HepG2 (cell line): ENCODE data around the gene CDKN3. TPM values are rescaled to one million over a fixed set of nuclear protein-coding genes. Genes with fewer than 3 reads are reported as not detected.

ENCODE experiments used
- BRCA1 ChIP-seq: sonication (generic); formaldehyde crosslinking; IDR thresholded peaks from 2 replicates; pipeline ENCODE4 v1.4.0; 2020; ENCODE audit warnings: missing genetic modification reagents
- FOXO1 ChIP-seq: sonication (generic); formaldehyde crosslinking; IDR thresholded peaks from 2 replicates; pipeline ENCODE4 v1.4.0; 2020; ENCODE audit warnings: missing genetic modification reagents
- HOXA9 ChIP-seq: sonication (generic); formaldehyde crosslinking; IDR thresholded peaks from 2 replicates; pipeline ENCODE4 v1.8.1; 2022; ENCODE audit warnings: missing genetic modification reagents, mild to moderate bottlenecking, moderate library complexity, borderline replicate concordance
- KDM4B ChIP-seq: sonication (generic); formaldehyde crosslinking; IDR thresholded peaks from 2 replicates; pipeline ENCODE4 v1.4.0; 2020; ENCODE audit warnings: missing genetic modification reagents
- KDM5A ChIP-seq: fragments of 200-600 bp; sonication (generic); IDR thresholded peaks from 2 replicates; pipeline ENCODE4 v1.7.0; 2018; ENCODE audit warnings: antibody characterized with exemption, mild to moderate bottlenecking, low read length, borderline replicate concordance
- KDM5B ChIP-seq: sonication (generic); formaldehyde crosslinking; IDR thresholded peaks from 2 replicates; pipeline ENCODE4 v1.4.0; 2020; ENCODE audit warnings: missing genetic modification reagents, mild to moderate bottlenecking, borderline replicate concordance
- KLF12 ChIP-seq: sonication (generic); formaldehyde crosslinking; IDR thresholded peaks from 2 replicates; pipeline ENCODE4 v1.4.0; 2020; ENCODE audit warnings: missing genetic modification reagents, borderline replicate concordance
- MEIS2 ChIP-seq: sonication (generic); formaldehyde crosslinking; IDR thresholded peaks from 2 replicates; pipeline ENCODE4 v1.9.0; 2021; ENCODE audit warnings: mild to moderate bottlenecking, missing genetic modification reagents
- NFYC ChIP-seq: IDR thresholded peaks from 2 replicates; pipeline ENCODE4 v1.6.1; 2016; ENCODE audit warnings: missing genetic modification reagents, missing compliant biosample characterization
- NR0B2 ChIP-seq: sonication (generic); formaldehyde crosslinking; IDR thresholded peaks from 2 replicates; pipeline ENCODE4 v1.4.0; 2020; ENCODE audit warnings: mild to moderate bottlenecking, missing genetic modification reagents
- NR2F6 ChIP-seq, 2 experiments: IDR thresholded peaks; 2 replicates each; pipeline ENCODE4 v1.6.1; 2016; ENCODE audit warnings: antibody characterized with exemption in 1 of 2, mild to moderate bottlenecking in 1 of 2
- PCBP1 ChIP-seq: fragments of 200-400 bp; formaldehyde crosslinking; IDR thresholded peaks from 2 replicates; pipeline ENCODE4 v1.6.1; 2017; ENCODE audit warnings: mild to moderate bottlenecking, low read depth, low read length, borderline replicate concordance
- PHF21A ChIP-seq: sonication (generic); formaldehyde crosslinking; IDR thresholded peaks from 2 replicates; pipeline ENCODE4 v1.5.0; 2020; ENCODE audit warnings: mild to moderate bottlenecking, missing genetic modification reagents
- RORA ChIP-seq: sonication (generic); formaldehyde crosslinking; IDR thresholded peaks from 2 replicates; pipeline ENCODE4 v1.5.0; 2020; ENCODE audit warnings: mild to moderate bottlenecking, missing genetic modification reagents, moderate library complexity
- SALL1 ChIP-seq: sonication (generic); formaldehyde crosslinking; IDR thresholded peaks from 2 replicates; pipeline ENCODE4 v1.8.0; 2022; ENCODE audit warnings: mild to moderate bottlenecking, missing genetic modification reagents
- SATB2 ChIP-seq: sonication (generic); formaldehyde crosslinking; IDR thresholded peaks from 2 replicates; pipeline ENCODE4 v1.5.0; 2020; ENCODE audit warnings: missing genetic modification reagents
- SMAD3 ChIP-seq: sonication (generic); formaldehyde crosslinking; IDR thresholded peaks from 2 replicates; pipeline ENCODE4 v1.4.0; 2020; ENCODE audit warnings: missing genetic modification reagents
- TAF15 ChIP-seq: fragments of 200-400 bp; formaldehyde crosslinking; IDR thresholded peaks from one replicate; pipeline ENCODE4 v1.6.1; 2018; ENCODE audit warnings: mild to moderate bottlenecking, low read depth, low read length; ENCODE audit not compliant: poor library complexity, severe bottlenecking
- TCF12 ChIP-seq, 2 experiments: fragments of 450-650 bp in 1 of 2; sonication (generic) in 1 of 2; formaldehyde crosslinking in 1 of 2; IDR thresholded peaks; 2 replicates each; pipeline versions ENCODE4 v1.6.1 to v1.8.0; 2017 to 2022; ENCODE audit warnings: antibody characterized with exemption in 1 of 2, mild to moderate bottlenecking in 1 of 2, missing genetic modification reagents in 1 of 2, moderate library complexity in 1 of 2
- THAP11 ChIP-seq: IDR thresholded peaks from 2 replicates; pipeline ENCODE4 v1.6.1; 2016; ENCODE audit warnings: missing biosample characterization, missing genetic modification reagents
- TOE1 ChIP-seq: sonication (generic); formaldehyde crosslinking; IDR thresholded peaks from 2 replicates; pipeline ENCODE4 v1.4.0; 2020; ENCODE audit warnings: mild to moderate bottlenecking, missing genetic modification reagents
- ZBTB42 ChIP-seq: sonication (generic); formaldehyde crosslinking; IDR thresholded peaks from 2 replicates; pipeline ENCODE4 v1.5.0; 2020; ENCODE audit warnings: mild to moderate bottlenecking, missing genetic modification reagents
- ZC3H4 ChIP-seq: sonication (generic); formaldehyde crosslinking; IDR thresholded peaks from 2 replicates; pipeline ENCODE4 v1.4.0; 2020; ENCODE audit warnings: missing genetic modification reagents, borderline replicate concordance
- ZFP36 ChIP-seq: fragments of 150-350 bp; IDR thresholded peaks from 2 replicates; pipeline ENCODE4 v1.6.1; 2018; ENCODE audit warnings: borderline replicate concordance, low read length, low read depth; ENCODE audit not compliant: partially characterized antibody
- ZNF615 ChIP-seq: sonication (generic); formaldehyde crosslinking; IDR thresholded peaks from 2 replicates; pipeline ENCODE4 v1.5.0; 2020; ENCODE audit warnings: mild to moderate bottlenecking, missing genetic modification reagents, borderline replicate concordance
- ZNF761 ChIP-seq: sonication (generic); formaldehyde crosslinking; conservative IDR thresholded peaks from 2 replicates; pipeline ENCODE4 v1.4.0; 2020; ENCODE audit warnings: mild to moderate bottlenecking, missing genetic modification reagents
- ZNF772 ChIP-seq: sonication (generic); formaldehyde crosslinking; IDR thresholded peaks from 2 replicates; pipeline ENCODE4 v1.5.0; 2020; ENCODE audit warnings: mild to moderate bottlenecking, missing genetic modification reagents
- polyA plus RNA-seq, 8 experiments: library from polyadenylated mRNA; depleted of rRNA in 3 of 8; stranded (reverse) in 7 of 8; unstranded in 1 of 8; fragments of >200 nt; fragmentation: Illumina TruSeq in 4 of 8; extraction: Trizol in 4 of 8; gene quantifications; 2 replicates each; pipeline versions ENCODE4 v1.2.1 to v1.2.3, GENCODE V29; 2011 to 2016; ENCODE audit warnings: low read depth in 4 of 8, missing spikeins in 1 of 8, mixed read lengths in 1 of 8; ENCODE audit not compliant: insufficient read depth in 1 of 8
- total RNA-seq, 5 experiments: library from RNA; depleted of rRNA; stranded (reverse); fragments of >200 nt; fragmentation: Illumina TruSeq; extraction: Trizol; gene quantifications; 2 replicates each; pipeline ENCODE4 v1.2.3, GENCODE V29; 2016; ENCODE audit warnings: low read depth in 1 of 5

CDKN3 gene
- total and polyA plus RNA-seq, 2 of the 13 experiments (the other 11 are each of a cell fraction or from before 2014, with no cell fraction given) = 63.0 to 88.9 TPM

- TF ChIP-seq TOE1 (no peak), ZNF615 (CRISPR knock-in tag) (no peak), KDM5A (0 out of 2 replicates have a peak, but pooled peaks have one; percentile 11), SALL1 (CRISPR knock-in tag) (peak; percentile 6; the same call in 1 of the 2 replicates), RORA (CRISPR knock-in tag) (no peak), NR0B2 (no peak), PHF21A (no peak), TAF15 (no peak), TCF12 (IDR thresholded peaks at IDR 0.05) (no peak), TCF12 (CRISPR knock-in tag; IDR thresholded peaks at IDR 0.05) (no peak), PCBP1 (no peak), SATB2 (CRISPR knock-in tag) (no peak), HOXA9 (CRISPR knock-in tag) (no peak), KDM4B (CRISPR knock-in tag) (no peak), NFYC (no peak), BRCA1 (CRISPR knock-in tag) (no peak), SMAD3 (CRISPR knock-in tag) (no peak), FOXO1 (CRISPR knock-in tag) (no peak; the same call in 1 of the 2 replicates), ZFP36 (no peak), ZNF761 (CRISPR knock-in tag) (no peak), ZBTB42 (CRISPR knock-in tag) (no peak), KDM5B (CRISPR knock-in tag) (no peak), NR2F6 (IDR thresholded peaks at IDR 0.05) (no peak), NR2F6 (CRISPR knock-in tag; IDR thresholded peaks at IDR 0.05) (no peak), KLF12 (CRISPR knock-in tag) (0 out of 2 replicates have a peak, but pooled peaks have one; percentile 7), THAP11 (CRISPR knock-in tag) (no peak), ZNF772 (CRISPR knock-in tag) (0 out of 2 replicates have a peak, but pooled peaks have one; percentile 3), ZC3H4 (no peak), MEIS2 (CRISPR knock-in tag) (0 out of 2 replicates have a peak, but pooled peaks have one; percentile 42)
Observed at GRCh38 chr14:54353266-54353665, 43.5 kb upstream of the CDKN3 start (continued).
